Activated CD8-positive, alpha-beta memory T cell treated with anti-CD3 and anti-CD28 coated beads, Interleukin-2, amount 50 U/mL, for 24 hours (primary cell): ENCODE results near the gene TBXA2R.
"Not testable (repeated sequence)": the region's sequence is repeated elsewhere in the genome, so short reads cannot be mapped to it uniquely, and the experiment has no call there.

Source experiments
- DNase-seq: peaks from one replicate; pipeline ENCODE4 v3.0.0-alpha.2; 2020; ENCODE audit errors: extremely low read depth

The TBXA2R gene

DNA sequence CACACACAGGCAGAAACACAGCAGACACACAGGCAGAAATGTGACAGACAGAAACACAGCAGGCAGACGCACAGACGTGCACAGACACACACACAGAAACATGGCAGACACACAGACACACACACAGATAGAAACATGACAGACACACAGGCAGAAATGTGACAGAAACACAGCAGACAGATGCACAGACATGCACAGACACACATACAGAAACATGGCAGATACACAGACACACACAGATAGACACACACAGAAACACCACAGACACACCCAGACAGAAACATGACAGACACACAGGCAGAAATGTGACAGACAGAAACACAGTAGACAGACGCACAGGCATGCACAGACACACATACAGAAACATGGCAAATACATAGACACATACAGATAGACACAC, 1.3 kb downstream of the TBXA2R start:
- no peak for DNase-seq

DNA sequence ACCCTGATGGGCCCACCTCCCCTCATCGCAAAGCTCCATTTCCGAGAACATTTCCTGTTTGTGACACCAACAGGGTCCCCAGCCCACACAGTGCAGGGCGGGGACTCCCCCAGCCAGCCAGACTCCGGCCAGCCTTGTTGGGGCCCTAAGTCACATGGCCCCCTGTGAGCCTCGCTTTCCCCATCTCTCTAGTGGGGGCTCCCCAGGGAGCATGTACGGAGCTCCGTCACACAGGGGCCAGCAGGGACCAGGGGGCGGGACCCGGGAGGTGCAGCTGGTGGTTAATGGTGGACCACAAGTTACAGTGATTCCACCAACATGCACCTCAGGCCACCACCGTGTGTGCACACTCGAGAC, 1.7 kb downstream of the TBXA2R start:
- no peak for DNase-seq

DNA sequence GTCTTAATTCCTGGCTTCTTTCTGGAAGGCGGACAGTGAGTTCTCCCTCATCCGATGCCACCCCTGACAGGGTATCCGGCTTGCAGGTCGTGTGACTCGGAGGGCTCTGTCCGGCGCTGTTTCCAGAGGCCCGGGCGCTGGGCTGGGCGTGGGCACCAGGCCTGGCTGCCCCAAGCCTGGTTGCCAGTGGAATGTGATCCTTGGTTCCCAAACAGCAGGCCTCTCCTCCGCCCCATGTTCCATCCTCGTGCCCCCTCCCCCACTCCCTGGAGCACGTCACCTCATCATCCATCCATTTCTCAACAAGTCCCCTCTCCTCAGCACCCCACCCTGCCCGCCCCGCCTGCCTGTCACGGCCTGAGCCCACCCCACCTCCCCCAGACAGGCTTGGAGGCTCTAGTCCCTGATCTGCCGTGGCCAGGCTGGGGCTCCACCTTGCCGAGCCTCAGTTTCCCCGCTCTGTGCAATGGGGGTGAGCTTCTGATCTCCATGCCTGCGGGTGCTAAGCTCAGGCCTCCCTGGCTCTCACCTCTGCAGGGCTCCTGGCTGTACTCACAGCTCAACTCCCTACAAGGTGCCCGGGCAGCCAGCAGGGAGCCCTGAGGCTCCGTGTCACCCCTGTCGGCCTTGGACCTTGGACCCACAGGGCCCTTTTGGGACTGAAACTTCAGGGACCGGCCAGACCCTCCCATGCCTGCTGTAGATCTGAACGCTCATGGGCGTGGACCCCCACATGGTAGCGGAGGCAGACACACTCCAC, 2.3 kb downstream of the TBXA2R start:
- no peak for DNase-seq

DNA sequence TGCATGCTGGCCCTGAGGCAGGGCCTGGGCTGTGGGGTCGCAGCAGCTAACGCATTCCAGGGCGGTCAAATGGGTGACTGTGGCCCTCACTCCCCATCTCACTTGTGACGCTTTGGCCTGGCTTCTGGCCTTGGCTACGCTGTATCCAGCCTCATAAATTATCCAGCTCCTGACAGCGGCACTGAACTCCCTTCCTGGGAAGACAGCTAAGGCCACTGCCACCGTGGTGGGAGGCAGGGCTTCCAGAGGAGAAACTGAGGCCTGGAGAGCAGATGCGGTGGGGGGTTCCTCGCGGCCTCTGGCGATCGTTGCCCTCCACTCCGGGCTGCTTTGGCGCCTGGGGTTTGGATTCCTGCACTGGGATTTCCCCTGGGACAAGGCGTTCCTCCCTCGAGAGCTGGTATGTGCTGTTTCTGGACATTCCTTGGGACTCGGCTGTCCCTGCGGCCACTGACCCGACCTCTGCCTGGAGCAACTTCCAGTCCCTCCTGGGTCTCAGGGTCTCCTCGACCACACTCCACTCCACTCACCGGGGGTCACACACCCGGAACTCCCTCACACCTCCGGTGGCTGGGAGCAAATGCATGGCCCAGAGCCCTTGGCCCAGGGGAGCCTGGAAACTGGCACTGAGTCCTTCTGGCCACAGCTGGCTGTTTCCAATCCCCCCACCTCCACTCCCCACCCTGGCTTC, 3.4 kb downstream of the TBXA2R start:
- DNase-seq, result no peak

DNA sequence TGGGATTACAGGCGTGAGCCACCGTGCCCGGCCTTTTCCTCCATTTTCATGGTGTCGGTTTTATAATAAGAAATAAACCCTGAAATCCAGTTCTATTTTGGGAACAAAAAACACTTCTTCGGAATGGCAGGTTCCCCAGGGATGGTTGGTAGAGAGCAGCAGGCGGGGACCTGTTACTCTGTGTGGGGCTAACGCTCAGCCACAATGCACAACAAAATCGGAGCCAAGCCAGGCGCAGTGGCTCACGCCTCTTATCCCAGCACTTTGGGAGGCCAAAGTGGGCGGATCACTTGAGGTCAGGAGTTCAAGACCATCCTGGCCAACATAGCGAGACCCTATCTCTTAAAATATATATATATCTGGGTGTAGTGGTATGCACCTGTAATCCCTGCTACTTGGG, 5.7 kb downstream of the TBXA2R start:
- DNase-seq, result no peak

DNA sequence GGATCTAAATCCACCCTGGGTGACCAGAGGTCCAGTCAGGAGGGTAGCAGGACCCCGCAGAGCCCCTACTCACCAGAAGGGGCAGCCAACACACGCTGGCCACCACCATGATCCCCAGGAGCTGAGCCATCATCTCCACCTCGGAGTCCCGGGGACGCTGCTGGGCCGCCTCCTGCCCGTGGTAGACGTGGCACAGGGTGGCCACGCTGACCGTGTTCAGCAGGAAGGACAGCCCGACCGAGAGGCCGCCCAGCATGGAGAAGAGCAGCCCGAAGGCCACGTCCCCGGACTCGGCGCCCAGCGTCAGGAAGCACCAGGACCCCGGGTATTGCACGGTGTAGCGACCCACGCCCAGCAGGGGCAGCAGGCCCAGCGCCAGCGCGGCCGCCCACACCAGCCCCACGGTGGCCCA, 6.9 kb downstream of the TBXA2R start:
- DNase-seq, result no peak

DNA sequence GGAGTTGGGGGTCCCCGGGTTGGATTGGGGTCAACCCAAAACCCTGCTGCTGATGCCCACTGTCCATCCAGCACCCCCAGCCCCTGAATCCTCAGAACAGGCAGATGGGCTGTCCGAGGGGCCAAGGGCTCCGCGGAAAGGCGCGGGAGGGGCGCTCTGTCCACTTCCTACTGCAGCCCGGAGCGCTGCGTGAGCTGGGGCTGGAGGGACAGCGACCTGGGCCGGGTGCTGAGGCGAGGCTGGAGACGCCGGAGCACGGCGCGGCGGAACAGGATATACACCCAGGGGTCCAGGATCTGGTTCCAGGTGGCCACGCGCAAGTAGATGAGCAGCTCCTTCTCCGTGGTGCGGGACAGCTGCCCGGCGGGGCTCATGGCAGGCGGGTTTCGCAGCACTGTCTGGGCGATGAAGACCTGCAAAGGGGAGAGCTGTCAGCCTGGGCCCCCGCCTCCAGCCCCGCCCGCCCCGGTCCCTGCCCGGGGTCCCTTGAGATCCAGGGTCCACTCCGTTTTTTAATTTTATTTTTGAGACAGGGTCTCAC, 11.1 kb downstream of the TBXA2R start:
- DNase-seq, result no peak

DNA sequence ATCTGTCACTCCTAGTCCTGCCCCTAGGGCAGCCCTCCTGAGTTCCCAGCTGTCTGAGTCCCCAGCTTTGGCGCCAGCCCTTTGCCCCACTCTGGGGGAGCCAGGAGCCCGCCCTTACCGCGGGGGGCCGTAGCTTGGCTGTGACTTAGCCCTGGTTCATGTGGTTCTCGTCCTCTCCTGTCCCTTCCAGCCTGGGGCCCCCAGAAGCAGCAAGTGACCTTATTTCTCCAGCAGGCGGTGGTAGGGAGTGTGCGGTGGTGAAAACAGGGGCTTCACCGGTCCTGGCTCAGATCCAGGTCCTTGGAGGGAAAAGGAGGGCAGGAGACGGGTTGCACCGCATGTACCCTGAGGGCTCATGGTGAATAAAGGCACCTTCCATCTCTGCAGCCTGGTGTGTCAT, 13.5 kb downstream of the TBXA2R start:
- DNase-seq, result no peak

DNA sequence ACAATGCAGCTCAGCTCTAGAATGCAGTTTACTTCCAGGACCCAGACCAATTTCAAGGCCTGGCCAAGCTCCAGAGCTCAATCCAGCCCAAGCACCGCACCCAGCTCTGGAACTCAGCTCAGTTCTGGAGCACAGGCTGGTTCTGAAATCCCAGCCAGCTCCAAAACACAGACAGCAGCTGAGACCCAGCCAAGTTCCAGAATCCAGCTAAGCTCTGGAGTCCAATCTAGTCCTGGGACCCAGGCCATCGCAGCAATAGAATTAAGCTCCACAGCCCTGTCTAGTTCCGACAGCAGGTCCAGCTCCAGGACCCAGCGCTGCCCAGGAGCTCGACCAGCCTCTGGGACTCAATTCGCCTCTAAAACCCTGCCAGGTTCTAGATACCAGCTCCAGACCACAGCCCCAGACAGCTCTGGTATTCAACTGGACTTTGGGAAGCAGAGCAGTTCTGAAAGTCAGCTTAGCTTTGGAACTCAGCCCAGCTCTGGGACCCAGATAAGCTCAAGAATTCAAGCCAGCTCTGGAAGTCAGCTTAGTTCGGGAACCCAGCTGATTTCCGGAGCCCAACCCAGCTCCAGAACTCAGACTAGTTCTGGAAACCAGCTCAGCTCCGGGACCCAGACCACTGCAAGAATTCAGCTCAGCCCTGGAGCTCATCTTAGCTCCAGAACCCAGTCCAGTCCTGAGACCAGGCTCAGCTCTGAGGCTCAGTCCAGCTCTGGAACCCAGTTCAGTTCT, 14.6 kb downstream of the TBXA2R start:
- DNase-seq, result no peak

DNA sequence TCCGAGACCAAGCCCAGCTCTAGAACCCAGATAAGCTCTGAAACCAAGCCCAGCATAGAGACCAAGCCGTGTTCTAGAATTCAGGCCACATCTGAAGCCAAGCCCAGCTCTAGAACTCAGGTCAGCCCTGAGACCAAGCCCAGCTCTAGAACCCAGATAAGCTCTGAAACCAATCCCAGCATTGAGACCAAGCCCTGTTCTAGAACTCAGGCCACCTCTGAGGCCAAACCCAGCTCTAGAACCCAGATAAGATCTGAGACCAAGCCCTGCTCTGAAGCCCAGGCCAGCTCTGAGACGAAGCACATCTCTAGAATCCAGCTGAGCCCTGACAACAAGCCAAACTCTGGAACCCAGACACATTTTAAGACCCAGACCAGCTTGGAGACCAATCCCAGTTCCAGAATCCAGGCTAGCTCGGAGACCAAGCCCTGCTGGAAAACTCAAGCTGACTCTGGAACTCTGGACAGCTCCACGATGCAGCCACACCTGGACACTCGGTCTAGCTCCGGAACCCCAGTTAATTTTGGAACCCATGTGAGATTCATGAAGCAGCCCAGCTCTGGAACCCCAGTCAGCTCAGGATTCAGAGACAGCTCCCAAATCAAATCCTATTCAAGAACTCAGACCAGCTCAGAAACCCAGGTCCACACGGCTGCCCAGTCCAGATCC, 15.6 kb downstream of the TBXA2R start:
- no peak for DNase-seq

DNA sequence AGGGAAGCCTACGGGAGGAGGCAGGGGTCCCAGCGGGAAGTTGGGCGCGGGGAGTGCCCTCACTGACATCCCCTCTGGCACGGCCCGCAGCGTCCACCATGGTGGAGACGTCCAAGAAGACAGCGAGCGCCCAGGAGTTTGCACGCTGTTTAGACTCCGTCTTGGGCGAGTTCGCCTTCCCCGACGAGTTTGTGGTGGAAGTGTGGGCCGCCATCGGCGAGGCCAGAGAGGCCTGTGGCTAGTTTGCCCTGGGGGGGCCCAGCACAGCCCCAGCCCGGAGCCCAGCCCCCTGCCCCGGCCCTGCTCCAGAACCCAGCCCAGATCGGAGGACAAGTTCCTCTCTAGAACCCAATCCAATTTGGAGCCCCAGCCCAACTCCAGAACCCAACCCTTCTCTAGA, 16.7 kb downstream of the TBXA2R start:
- DNase-seq, result no peak

DNA sequence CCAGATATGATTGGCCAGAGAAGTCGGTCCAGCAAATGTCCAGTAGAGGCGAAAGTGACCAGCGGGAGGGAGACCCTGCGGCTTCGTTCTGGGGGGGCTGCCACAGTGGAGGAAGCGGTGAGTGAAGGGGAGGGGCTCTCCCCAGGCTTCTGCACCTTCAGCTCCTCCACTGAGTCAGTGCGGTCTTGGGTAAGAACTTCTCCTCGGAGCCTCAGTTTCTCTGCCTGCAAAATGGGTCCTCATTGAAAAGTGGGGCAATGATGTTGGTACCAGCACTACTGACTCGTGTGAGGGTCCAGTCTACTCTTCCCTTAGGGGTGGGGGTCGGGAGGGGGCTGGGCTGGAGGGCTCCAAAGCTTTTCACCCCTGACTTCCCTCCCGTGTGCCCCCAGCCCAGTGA, 17.2 kb downstream of the TBXA2R start:
- no peak for DNase-seq

DNA sequence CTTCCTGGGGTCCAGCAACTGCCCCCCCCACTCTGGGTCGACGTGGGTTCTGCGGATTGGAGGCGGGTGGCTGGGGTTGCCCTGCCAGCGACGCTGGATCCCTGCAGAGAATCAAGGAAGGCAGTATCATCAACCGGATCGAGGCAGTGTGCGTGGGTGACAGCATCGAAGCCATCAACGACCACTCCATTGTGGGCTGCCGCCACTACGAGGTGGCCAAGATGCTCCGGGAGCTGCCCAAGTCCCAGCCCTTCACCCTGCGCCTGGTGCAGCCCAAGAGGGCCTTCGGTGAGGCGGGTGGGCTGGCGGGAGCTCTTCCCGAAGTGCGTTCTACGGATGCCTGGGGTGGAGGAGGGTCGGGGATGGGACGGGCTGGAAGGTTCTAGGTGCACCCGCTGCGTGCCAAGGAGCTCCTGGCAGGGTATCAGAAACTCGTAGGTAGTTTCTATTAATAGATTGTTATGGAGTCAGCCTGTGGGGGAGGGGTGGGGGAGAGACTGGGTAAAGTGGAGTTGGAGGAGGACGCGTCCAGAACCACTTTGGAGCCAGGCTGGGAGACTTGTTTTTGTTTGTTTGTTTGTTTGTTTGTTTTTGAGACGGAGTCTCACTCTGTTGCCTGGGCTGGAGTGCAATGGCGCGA, 19.8 kb downstream of the TBXA2R start:
- no peak for DNase-seq

DNA sequence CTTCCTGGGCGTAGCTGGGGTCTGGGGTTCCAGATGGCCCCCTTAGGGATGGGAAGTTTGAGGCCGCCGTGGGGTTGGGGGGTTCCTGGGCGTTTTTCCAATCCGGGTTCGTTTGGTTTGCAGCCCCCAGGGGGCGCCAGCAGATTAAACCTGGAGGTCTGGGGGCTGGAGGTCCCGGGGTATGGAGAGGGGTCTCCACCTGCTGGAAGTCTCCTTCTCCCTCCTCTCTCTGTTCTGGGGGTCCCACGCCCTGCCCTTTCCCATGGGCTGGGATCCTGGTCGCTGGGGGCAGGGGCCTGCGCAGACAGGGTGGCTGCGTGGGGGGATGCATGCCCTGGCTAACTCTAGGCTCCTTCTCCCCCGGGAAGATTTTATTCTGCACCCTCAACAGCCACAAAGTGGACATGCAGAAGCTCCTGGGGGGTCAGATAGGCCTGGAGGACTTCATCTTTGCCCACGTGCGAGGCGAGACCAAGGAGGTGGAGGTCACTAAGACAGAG, 20.5 kb downstream of the TBXA2R start:
- no peak for DNase-seq

DNA sequence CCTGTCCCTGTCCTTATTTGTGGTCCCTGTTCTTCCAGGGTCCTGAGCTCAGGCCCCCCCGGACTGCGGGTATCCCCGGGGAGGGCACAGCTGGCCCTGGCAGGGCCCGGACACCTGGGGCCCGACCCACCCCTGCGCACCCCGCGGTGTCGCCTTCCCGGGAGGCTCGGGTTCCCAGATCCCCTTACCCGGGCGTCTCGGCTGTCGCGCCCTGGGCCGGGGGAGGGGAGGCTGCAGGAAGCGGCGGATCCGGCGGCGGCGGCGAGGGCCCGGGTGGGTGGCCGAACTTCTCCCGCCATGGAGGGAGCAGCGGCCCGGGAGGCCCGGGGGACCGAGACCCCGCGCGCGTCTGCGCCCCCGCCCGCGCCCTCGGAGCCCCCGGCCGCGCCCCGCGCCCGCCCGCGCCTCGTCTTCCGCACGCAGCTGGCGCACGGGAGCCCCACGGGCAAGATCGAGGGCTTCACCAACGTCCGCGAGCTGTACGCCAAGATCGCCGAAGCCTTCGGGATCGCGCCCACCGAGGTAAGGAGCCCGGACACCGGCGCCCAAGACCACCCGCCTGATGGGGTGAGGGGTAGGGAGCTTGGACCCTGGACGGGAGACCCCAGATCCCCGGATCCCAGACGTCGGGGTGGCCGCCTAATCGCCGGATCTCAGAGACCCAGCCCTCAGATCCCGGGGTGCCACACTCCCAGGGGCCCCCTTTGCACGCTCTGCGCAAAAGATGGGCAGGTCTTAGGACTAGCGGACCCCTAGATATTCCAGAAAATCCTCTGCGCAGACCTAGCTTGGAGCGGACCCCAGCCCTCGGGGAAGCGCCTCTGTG, 21.2 kb downstream of the TBXA2R start, which contains the start of gene GIPC3:
Gene GIPC3 (plus strand): TSS at position 178 of the 826 bp plus-strand sequence. CDS start 120 bp downstream, at position 298.
- DNase-seq, result no peak

DNA sequence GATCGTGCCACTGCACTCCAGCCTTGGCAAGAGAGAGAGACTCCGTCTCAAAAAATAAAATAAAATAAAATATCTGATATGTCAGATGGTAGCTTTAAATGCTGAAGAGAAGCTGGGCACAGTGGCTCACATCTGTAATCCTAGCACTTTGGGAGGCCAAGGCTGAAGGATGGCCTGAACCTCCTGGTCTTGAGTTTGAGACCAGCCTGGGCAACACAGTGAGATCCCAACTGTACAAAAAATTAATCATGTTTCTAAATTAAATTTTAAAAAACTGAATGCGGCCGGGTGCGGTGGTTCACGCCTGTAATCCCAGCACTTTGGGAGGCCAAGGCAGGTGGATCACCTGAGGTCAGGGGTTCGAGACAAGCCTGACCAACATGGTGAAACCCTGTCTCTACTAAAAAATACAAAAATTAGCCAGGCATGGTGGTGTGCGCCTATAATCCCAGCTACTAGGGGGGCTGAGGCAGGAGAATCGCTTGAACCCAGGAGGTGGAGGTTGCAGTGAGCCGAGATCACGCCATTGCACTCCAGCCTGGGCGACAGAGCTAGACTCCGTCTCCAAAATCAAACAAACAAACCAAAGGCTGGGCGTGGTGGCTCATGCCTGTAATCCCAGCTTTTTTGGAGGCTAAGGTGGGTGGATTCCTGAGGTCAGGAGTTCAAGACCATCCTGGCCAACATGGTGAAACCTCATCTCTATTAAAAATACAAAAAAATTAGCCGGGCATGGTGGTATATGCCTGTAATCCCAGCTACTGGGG, 22.5 kb downstream of the TBXA2R start:
- not testable (repeated sequence) for DNase-seq

DNA sequence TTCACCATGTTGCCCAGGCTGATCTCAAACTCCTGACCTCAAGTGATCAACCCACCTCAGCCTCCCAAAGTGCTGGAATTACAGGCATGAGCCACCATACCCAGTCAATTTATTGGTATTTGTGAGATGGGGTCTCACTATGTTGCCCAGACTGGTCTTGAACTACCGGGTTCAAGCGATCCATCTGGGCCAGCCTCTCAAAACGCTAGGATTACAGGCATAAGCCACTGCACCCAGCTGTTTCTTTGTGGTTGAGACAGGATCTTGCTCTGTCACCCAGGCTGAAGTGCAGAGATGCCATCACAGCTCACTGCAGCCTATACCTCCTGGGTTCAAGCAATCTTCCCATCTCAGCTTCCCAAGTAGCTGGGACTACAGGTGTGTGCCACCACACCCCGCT, 24.9 kb downstream of the TBXA2R start:
- DNase-seq, result not testable (repeated sequence)

DNA sequence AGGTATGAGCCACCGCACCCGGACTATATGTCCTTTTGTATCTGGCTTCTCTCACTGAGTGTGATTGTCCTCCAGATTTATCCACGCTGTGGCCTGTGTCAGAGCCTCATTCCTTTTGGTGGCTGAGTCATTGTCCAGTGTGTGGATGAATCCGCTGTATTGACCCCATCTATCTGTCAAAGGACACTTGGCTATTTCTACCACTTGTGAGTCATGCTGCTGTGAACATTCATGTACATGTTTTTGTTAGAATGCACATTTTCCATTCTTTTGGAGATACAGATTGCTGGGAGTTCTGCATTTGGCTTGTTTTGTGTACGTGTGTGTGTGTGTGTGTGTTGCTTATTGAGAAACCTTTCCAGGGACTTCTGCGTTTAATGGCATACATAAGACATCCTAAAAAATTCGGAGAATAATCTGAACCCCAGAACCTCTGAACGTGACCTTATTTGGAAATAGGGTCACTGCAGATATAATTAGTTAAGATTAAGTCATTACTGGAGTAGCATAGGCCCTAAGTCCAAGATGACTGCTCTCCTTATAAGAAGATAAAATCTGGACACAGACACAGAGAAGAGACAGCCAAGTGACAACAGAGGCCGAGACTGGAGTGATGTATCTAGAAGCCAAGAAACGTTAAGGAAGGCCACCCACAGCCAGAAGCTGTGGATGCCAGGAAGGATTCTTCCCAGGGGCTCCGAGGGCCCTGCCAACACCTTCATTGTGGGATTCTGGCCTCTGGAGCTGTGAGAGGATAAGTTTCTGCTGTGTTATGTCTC, 26.3 kb downstream of the TBXA2R start:
- no peak for DNase-seq

DNA sequence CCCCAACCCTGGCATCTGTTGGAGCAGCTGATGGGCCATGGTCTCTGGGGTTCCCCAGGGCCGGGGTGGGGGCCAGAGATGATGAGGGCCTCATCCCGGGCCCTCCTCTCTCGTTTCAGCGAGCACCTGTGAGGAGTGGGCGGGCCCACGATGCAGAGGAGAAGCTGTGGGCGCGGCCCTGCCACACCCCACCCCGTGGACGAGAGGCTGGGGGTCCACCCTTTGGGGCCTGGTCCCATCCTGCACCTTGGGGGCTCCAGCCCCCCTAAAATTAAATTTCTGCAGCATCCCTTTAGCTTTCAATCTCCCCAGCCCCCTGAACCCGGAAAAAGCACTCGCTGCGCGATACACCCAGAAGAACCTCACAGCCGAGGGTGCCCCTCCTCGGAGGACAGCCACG, 28.3 kb downstream of the TBXA2R start:
- DNase-seq, result no peak
